Activated CD4-positive, CD25-positive, alpha-beta regulatory T cell (primary cell): ENCODE results near the gene STAT5B.

Source experiments
- DNase-seq, 4 experiments: peaks; one replicate each; lab custom pipeline; 2025; lab: John Stamatoyannopoulos, UW

STAT5B gene

GRCh38 chr17:42179911-42180410, 96.2 kb downstream of the STAT5B start:
- DNase-seq: no peak

GRCh38 chr17:42179335-42179734, 96.9 kb downstream of the STAT5B start:
- no peak for DNase-seq

- DNase-seq: no peak
These were observed 97.4 kb downstream of the STAT5B start for GRCh38 chr17:42178817-42179216.

GRCh38 chr17:42177684-42178083, 98.5 kb downstream of the STAT5B start:
- DNase-seq: no peak

GRCh38 chr17:42174126-42174783, 101.9 kb downstream of the STAT5B start:
- DNase-seq: no peak

GRCh38 chr17:42171831-42172230, 104.4 kb downstream of the STAT5B start:
- no peak for DNase-seq

- no peak for DNase-seq
These were observed 106.8 kb downstream of the STAT5B start for GRCh38 chr17:42169351-42169750.

- no peak for DNase-seq
These were observed 108.4 kb downstream of the STAT5B start for GRCh38 chr17:42167807-42168206.

GRCh38 chr17:42166196-42166763, 109.9 kb downstream of the STAT5B start:
- no peak for DNase-seq

- DNase-seq: no peak
These were observed 110.4 kb downstream of the STAT5B start for GRCh38 chr17:42165751-42166150.

- no peak for DNase-seq
These were observed 112.3 kb downstream of the STAT5B start for GRCh38 chr17:42163696-42164407.

- DNase-seq: peak in 2 of 4 experiments; percentile 9 to 21
These were observed 113.1 kb downstream of the STAT5B start for GRCh38 chr17:42163113-42163512.

GRCh38 chr17:42160531-42160910, 115.7 kb downstream of the STAT5B start:
- DNase-seq: no peak

GRCh38 chr17:42159796-42160530, 116.2 kb downstream of the STAT5B start:
- no peak for DNase-seq

- DNase-seq: no peak
These were observed 120.6 kb downstream of the STAT5B start for GRCh38 chr17:42155614-42156045.

- no peak for DNase-seq
These were observed 122.1 kb downstream of the STAT5B start for GRCh38 chr17:42153919-42154742.
